Activated CD8-positive, alpha-beta memory T cell treated with anti-CD3 and anti-CD28 coated beads, Interleukin-2, amount 10 ng/mL, durations not matched to agents 7 days and 5 days (primary cell): ENCODE results near the gene ATF3. TPM values are rescaled to one million over a fixed set of nuclear protein-coding genes. Genes with fewer than 3 reads are reported as not detected.

ENCODE experiments used
- ATAC-seq: fragments of 150-1000 bp; cut with Tn5 transposase; one replicate; pipeline ENCODE4 v1.10.0; 2021; ENCODE audit warnings: moderate library complexity
- CTCF ChIA-PET: fragments of 350-600 bp; sonication (Branson Sonifier 250); formaldehyde crosslinking; loops from one replicate; lab custom pipeline; 2021; ENCODE audit warnings: antibody characterized with exemption; lab: Charles Lee
- DNase-seq: peaks from one replicate; pipeline ENCODE4 v3.0.0-alpha.2; 2020
- H3K27ac Mint-ChIP-seq: one replicate; pipeline ENCODE4 v1.8.0; 2021; ENCODE audit warnings: mild to moderate bottlenecking, mixed read lengths
- H3K27me3 Mint-ChIP-seq: one replicate; pipeline ENCODE4 v1.8.0; 2021; ENCODE audit warnings: mixed read lengths
- H3K36me3 Mint-ChIP-seq: one replicate; pipeline ENCODE4 v1.8.0; 2021; ENCODE audit warnings: mild to moderate bottlenecking, mixed read lengths
- H3K4me1 Mint-ChIP-seq: one replicate; pipeline ENCODE4 v1.8.0; 2021; ENCODE audit warnings: mixed read lengths
- H3K4me3 Mint-ChIP-seq: one replicate; pipeline ENCODE4 v1.8.0; 2021; ENCODE audit warnings: mild to moderate bottlenecking, moderate library complexity, mixed read lengths
- H3K9me3 Mint-ChIP-seq: one replicate; pipeline ENCODE4 v1.8.0; 2022; ENCODE audit warnings: low read depth, mixed read lengths
- total RNA-seq, 2 experiments: library from RNA; stranded (reverse); gene quantifications; one replicate each; pipeline ENCODE4 v1.2.3, GENCODE V29; 2021

Gene ATF3
- total RNA-seq, 2 experiments from 2014 or later, result 21.3 to 36.5 TPM

DNA sequence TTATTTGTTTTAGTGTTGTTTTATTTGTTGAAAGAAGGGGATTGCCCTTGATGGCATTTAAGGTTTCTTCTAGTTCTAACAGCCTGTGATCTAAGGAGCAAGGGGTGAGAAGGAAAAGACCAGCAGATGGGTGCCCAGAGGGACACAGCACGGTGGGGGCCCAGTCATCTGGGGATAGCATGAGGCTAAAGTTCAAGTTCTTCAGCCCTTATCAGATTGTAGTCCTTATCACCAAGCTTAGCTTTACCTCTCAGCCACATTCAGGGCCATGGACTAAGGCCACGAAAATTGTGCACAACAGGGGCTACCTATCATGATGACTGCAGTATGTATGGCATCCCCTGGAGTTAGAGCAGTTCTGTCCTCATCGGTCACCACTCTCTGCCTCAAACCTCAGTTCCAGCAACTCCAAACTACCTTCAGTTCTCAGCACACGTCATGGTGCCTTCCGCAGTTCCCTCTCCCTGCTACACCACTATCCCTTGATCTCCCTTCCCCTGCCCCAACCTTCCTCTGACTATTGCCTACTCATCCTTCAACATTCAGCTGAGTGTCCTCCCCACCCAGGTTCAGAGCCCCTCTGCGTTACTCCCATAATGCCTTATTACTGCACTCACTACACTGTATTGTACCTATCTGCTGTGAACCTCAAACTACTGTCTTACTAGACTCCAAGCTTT is 36.4 kb downstream of the ATF3 start:
- H3K36me3 Mint-ChIP-seq, result no peaks in the 10 kb centered on the region
- DNase-seq (peak; percentile 11), ATAC-seq (no peak)
- no peak overlapping the region for H3K4me3 Mint-ChIP-seq
- CTCF ChIA-PET, result interaction anchor here (2.8 kb wide), 1 partner anchor 20 kb away, joined by 18 read pairs; no protein-coding TSS in a partner anchor
- H3K27me3 Mint-ChIP-seq, result peaks cover 12% of the 10 kb centered on the region
- H3K9me3 Mint-ChIP-seq, result no peaks in the 10 kb centered on the region
- H3K4me1 Mint-ChIP-seq, result no peaks in the 10 kb centered on the region
- no peak overlapping the region for H3K27ac Mint-ChIP-seq

DNA sequence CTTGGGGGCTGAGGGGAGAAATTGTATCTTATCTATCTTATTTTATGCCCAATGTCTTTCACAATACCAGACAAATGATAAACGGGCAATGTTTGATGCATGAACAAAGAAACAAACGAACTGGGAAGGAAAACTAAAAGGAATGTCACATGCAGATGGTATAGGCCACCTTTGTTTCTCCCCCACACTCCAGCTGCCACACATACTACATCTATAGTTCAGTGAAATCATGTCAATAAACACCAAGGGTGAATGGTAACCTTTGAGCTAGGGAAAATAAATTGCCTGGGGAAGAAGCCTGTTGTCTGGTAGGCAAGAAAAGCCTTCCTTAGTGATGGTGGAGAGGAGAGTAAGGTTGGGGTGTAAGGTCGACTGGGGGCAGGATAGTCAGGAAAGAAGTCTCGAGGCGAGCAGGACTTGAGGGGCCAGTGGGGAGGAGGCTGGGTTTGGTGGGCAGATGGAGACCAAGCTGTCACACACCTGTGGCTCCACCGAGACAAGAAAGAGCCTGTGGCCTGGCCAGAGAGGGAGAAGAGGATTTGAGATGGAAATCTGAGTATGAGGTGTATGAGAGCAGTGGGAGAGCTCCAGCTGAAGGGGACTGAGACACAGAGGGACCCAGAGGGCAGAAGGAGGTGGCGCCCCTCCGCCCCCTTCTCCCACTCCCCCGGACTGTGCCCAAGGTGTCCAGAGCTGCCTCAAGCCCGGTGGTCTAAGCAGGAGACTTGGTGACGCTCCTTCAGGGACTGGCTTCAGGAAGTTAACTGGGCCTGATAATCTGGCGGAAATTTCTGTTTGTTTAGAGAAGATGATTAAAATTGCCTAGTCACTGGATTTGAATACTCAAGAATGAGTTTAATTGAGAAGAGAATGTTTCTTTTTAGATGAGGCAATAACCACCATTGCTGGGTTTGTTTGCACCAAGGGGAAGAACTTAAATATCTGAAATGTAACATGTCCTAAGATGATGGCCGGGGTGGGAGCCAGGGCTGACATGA is 37.3 kb downstream of the ATF3 start:
- ATAC-seq, result no peak
- no peak overlapping the region for H3K27ac Mint-ChIP-seq

DNA sequence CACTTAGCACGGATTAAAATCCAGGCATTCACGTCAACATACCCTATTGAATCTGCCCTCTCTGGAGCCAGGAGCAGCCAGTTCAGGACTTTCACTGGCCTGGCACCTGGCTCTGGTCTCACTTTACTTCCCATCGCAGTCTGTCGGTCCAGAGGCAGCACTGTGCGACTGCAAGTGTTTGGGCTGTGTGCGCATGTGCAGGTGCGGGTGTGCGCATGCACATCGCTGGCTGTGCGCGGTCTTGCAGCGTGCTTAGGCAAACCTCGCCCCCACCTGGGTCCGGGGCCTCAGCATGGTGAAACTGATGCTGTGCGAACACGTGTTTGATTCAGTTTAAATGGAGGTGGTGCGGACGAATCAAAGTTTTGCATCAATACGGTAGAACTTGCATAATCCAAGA is 38.0 kb downstream of the ATF3 start:
- ATAC-seq, result no peak
- H3K9me3 Mint-ChIP-seq, result no peaks in the 10 kb centered on the region
- H3K36me3 Mint-ChIP-seq, result no peaks in the 10 kb centered on the region
- no peak overlapping the region for H3K4me3 Mint-ChIP-seq
- H3K27ac Mint-ChIP-seq, result no peak overlapping the region
- CTCF ChIA-PET, result no interaction called here
- H3K27me3 Mint-ChIP-seq, result peaks cover 4% of the 10 kb centered on the region
- no peaks in the 10 kb centered on the region for H3K4me1 Mint-ChIP-seq
- DNase-seq, result no peak

More for the DNA sequence above, 37.3 kb downstream of the ATF3 start:
- CTCF ChIA-PET, result no interaction called here
- no peak overlapping the region for H3K4me3 Mint-ChIP-seq
- no peaks in the 10 kb centered on the region for H3K36me3 Mint-ChIP-seq
- DNase-seq, result no peak
- H3K9me3 Mint-ChIP-seq, result no peaks in the 10 kb centered on the region
- H3K27me3 Mint-ChIP-seq, result peaks cover 6% of the 10 kb centered on the region
- no peaks in the 10 kb centered on the region for H3K4me1 Mint-ChIP-seq

DNA sequence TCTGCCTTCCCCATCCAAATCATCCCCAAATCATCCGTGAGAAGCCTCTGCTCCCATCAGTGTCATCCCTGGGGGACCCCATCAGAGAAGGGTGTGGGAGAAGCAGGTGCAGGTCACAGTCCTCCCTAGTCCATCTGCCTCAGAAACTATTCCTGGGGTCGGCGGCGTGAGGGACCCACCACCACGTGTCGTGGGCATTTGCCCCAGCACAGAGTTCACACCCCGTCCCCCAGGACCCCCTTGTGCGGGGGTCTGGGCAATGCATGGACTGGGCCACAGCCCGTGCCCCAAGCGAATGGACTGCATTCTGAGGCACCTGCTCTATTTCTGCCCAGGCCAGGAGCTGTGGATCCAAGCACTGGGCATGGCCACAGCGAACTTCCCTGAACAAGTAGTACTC is 38.4 kb downstream of the ATF3 start:
- H3K9me3 Mint-ChIP-seq, result no peaks in the 10 kb centered on the region
- H3K27ac Mint-ChIP-seq, result no peak overlapping the region
- H3K4me1 Mint-ChIP-seq, result no peaks in the 10 kb centered on the region
- ATAC-seq (no peak), DNase-seq (no peak)
- peaks cover 4% of the 10 kb centered on the region for H3K27me3 Mint-ChIP-seq
- no peaks in the 10 kb centered on the region for H3K36me3 Mint-ChIP-seq
- no peak overlapping the region for H3K4me3 Mint-ChIP-seq
- CTCF ChIA-PET, result no interaction called here

DNA sequence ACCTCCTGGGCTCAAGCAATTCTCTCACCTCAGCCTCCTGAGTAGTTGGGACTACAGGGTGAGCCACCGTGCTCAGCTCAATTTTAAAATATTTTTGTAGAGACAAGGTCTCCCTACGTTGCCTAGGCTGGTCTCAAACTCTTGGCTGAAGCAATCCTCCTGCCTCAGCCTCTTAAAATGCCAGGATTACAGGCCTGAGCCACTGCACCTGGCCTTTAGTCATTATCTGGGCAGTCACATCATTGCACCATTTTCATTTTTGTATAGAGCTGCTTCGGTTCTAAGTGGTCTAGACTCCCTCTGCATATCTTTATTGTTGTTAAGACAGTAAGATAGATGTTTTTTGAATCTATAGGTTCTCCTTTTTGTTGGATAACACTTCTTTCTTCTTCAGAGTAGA is 39.9 kb downstream of the ATF3 start:
- ATAC-seq, result no peak
- Mint-ChIP-seq H3K27me3 (peaks cover 4% of the 10 kb centered on the region), H3K4me1 (no peaks in the 10 kb centered on the region), H3K9me3 (no peaks in the 10 kb centered on the region), H3K36me3 (no peaks in the 10 kb centered on the region), H3K4me3 (no peak overlapping the region), H3K27ac (no peak overlapping the region)
- peak; percentile 32 for DNase-seq
- CTCF ChIA-PET, result interaction anchor here (1.1 kb wide), 1 partner anchor 17 kb away, joined by 4 read pairs; no protein-coding TSS in a partner anchor

DNA sequence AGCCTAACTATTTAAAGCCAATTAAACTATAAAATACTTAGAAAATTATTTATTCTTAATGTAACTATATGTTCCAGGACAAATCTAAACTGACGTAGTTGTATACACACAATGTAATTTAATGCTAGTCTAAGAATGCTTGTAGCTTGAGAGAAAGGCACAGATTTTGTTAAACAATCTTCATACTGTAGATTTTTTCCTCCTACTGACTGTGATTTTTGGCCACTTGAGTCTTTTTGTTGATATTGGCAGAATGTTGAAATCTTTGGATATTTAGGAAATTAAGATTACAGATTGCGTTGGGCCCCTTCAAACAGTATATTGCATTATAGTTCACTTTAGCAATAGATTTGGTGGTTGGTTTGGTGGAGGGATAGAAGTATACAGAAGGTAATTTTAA is 40.5 kb downstream of the ATF3 start:
- Mint-ChIP-seq H3K4me1 (no peaks in the 10 kb centered on the region), H3K27ac (no peak overlapping the region), H3K4me3 (no peak overlapping the region), H3K27me3 (peaks cover 7% of the 10 kb centered on the region), H3K36me3 (no peaks in the 10 kb centered on the region), H3K9me3 (no peaks in the 10 kb centered on the region)
- CTCF ChIA-PET, result interaction anchor here (1.0 to 1.4 kb wide), 3 partner anchors 16 to 81 kb away, joined by 3 to 4 read pairs (median 3); no protein-coding TSS in a partner anchor
- DNase-seq, result no peak
- no peak for ATAC-seq

DNA sequence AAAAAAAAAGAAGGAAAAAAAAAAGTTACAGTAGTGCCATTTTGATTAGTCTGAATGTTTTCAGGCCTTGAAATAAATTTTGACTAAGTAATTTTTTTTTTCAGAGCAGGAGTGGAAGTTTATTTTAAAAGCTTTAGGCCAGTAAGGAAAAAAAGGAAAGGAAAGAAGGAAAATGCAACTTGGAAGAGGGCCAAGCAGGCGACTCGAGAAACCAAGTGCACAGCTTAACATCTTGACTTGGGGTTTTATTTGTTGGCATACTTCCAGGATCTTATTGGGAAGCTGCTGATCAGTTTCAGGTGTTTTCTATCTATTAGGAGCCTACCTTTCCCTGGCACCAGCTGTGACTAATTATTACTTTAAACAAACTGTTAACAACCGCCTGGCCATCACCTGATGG is 41.7 kb downstream of the ATF3 start:
- DNase-seq (no peak), ATAC-seq (no peak)
- no peaks in the 10 kb centered on the region for H3K9me3 Mint-ChIP-seq
- H3K4me1 Mint-ChIP-seq, result no peaks in the 10 kb centered on the region
- CTCF ChIA-PET, result interaction anchor here (0.7 to 3.2 kb wide), 5 partner anchors 15 to 195 kb away, joined by 3 to 24 read pairs (median 3); no protein-coding TSS in a partner anchor
- H3K27me3 Mint-ChIP-seq, result peaks cover 10% of the 10 kb centered on the region
- no peak overlapping the region for H3K4me3 Mint-ChIP-seq
- H3K36me3 Mint-ChIP-seq, result no peaks in the 10 kb centered on the region
- no peak overlapping the region for H3K27ac Mint-ChIP-seq

DNA sequence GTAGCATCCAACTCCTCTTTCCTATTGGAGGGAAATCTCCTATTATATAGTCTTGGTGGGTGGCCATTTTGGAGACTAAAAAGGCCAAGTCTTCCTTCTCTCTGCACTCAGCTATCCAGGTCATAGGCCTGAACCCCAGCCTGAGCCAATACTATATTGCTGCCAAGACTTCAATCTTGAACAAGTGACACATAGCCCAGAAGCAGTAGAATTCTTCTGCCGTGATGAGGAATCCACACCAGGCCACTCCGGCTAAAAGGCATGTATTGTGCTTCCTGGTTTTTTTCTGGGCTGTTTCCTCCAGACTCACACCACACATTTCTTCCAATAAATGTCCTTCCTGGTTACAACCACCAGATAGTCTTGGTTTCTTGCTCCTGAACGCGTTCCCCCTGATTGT is 43.0 kb downstream of the ATF3 start:
- Mint-ChIP-seq H3K36me3 (no peaks in the 10 kb centered on the region), H3K4me3 (no peak overlapping the region), H3K4me1 (peaks cover 2% of the 10 kb centered on the region), H3K9me3 (no peaks in the 10 kb centered on the region), H3K27me3 (peaks cover 10% of the 10 kb centered on the region), H3K27ac (no peak overlapping the region)
- CTCF ChIA-PET, result interaction anchor here (0.8 to 3.2 kb wide), 4 partner anchors 11 to 174 kb away, joined by 3 to 24 read pairs (median 8); no protein-coding TSS in a partner anchor
- no peak for DNase-seq
- no peak for ATAC-seq

DNA sequence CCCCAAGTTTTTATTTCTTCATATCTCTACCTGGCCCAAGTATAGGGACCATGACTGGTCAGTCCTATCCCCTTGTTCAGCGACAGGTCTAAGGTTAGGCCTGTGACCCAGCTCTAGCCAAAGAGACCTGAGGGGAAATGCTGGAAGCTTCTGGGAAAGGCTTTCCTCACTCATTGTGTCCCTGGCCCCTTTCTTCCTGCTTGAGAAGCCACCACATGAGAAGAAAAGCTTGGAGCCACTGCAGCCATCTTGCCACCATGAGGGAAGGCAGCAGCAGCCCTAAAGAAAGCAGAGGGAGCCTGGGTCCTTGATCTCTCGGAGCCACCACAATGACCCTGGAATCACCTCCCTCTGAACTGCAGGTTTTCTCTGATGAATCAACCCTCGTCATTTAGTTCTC is 43.4 kb downstream of the ATF3 start:
- CTCF ChIA-PET, result interaction anchor here (1.3 to 3.2 kb wide), 3 partner anchors 11 to 175 kb away, joined by 3 to 24 read pairs (median 12); no protein-coding TSS in a partner anchor
- ATAC-seq (no peak), DNase-seq (no peak)
- H3K9me3 Mint-ChIP-seq, result no peaks in the 10 kb centered on the region
- peaks cover 10% of the 10 kb centered on the region for H3K27me3 Mint-ChIP-seq
- H3K27ac Mint-ChIP-seq, result no peak overlapping the region
- peaks cover 6% of the 10 kb centered on the region for H3K4me1 Mint-ChIP-seq
- no peak overlapping the region for H3K4me3 Mint-ChIP-seq
- H3K36me3 Mint-ChIP-seq, result no peaks in the 10 kb centered on the region

DNA sequence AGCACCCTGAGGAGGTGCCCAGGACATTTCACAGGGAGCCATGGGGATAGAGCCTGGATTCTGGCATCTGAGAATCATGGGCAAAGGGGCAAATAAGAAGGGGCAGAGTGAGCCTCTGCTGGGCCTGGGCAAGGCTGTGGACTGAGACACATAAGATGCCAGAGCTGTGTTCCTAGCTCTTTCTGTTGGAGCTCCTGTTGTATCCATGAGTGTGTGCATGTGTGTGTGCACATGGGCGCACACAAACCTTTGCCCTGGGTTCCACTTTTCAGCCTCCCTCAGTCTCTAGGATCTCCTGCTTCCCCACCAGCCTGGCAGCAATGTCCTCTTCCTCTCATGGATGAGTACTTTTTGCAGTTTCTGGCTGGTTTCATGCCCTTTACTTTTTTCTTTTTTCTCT is 44.0 kb downstream of the ATF3 start:
- CTCF ChIA-PET, result interaction anchor here (3.2 kb wide), 1 partner anchor 12 kb away, joined by 24 read pairs; no protein-coding TSS in a partner anchor
- DNase-seq, result peak; percentile 19
- Mint-ChIP-seq H3K9me3 (no peaks in the 10 kb centered on the region), H3K27ac (no peak overlapping the region), H3K4me1 (peaks cover 6% of the 10 kb centered on the region), H3K4me3 (no peak overlapping the region), H3K36me3 (no peaks in the 10 kb centered on the region), H3K27me3 (peaks cover 7% of the 10 kb centered on the region)
- no peak for ATAC-seq

DNA sequence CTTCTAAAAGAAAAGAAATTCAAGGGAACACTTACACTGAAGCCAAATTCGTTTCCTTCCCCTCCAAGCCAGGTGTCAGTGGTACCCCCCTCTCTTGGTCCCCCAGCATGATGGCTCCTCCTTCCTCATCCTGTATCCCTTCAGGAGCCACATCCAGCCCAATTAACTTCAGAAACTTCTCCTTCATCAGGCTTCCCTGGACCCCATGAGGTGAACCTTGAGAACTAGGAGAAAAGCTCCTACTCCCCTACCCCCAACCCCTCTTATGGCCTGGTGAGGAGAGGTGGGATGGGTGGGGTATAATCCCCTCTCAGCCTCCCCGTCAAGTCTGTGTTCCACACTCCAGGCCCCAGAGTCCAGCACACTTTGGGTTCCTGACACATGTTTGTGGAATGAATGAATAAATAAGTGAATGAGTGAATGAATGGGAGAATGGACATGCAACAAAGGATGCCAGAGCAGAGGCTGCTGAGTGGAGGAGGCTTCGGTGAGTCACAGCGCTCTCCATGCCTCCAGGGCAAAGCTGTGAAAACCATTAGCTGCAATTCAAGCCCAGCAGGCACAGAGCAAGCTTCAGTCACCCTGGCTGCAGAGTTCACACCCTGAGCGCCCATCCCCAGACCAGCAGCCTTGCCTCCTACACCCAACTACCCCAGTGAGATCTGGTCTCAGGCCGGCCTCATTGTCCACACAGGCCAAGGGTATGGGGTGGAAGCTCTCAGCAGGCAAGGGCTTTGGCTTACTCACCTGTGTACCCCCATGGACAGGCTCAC is 47.3 kb downstream of the ATF3 start:
- no peaks in the 10 kb centered on the region for H3K9me3 Mint-ChIP-seq
- no peak for ATAC-seq
- CTCF ChIA-PET, result interaction anchor here (1.1 to 1.9 kb wide), 3 partner anchors 9 to 198 kb away, joined by 3 to 8 read pairs (median 4); no protein-coding TSS in a partner anchor
- DNase-seq, result no peak
- H3K27me3 Mint-ChIP-seq, result peaks cover 21% of the 10 kb centered on the region
- no peak overlapping the region for H3K4me3 Mint-ChIP-seq
- peaks cover 6% of the 10 kb centered on the region for H3K4me1 Mint-ChIP-seq
- H3K36me3 Mint-ChIP-seq, result no peaks in the 10 kb centered on the region
- no peak overlapping the region for H3K27ac Mint-ChIP-seq

DNA sequence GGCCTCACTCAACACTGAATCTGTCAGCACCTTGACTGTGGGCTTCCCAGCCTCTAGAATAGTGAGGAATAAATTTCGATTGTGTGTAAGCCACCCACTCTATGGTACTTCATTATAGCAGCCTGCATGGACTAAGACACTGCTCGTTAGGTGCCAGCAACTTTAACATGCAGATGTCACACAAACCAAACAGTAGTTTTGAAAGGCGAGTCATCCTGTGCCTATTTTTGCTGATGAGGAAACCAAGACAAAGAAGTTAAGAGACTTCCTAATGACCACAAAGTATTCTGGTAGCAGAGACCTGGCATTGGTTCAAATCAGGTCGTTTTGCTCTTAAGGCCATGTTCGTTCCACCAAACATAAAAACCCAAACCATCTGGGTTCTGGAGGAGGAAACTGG is 48.2 kb downstream of the ATF3 start:
- Mint-ChIP-seq H3K27me3 (peaks cover 27% of the 10 kb centered on the region), H3K4me3 (no peak overlapping the region), H3K36me3 (no peaks in the 10 kb centered on the region), H3K9me3 (no peaks in the 10 kb centered on the region), H3K4me1 (peaks cover 6% of the 10 kb centered on the region), H3K27ac (no peak overlapping the region)
- CTCF ChIA-PET, result no interaction called here
- DNase-seq (no peak), ATAC-seq (no peak)
